SKM-1 (cell line): Measurements from ENCODE around the gene NSUN6.
"Not testable (repeated sequence)": the region's sequence is repeated elsewhere in the genome, so short reads cannot be mapped to it uniquely, and the experiment has no call there.

ENCODE experiments used
- DNase-seq: peaks from one replicate; lab custom pipeline; 2025; ENCODE audit not compliant: unreplicated experiment; lab: John Stamatoyannopoulos, UW

Gene NSUN6

GRCh38 chr10:18610517-18610916 lies 40.9 kb downstream of the NSUN6 start:
- DNase-seq, result no peak

- DNase-seq, result no peak
Measured at GRCh38 chr10:18608596-18608995, 42.8 kb downstream of the NSUN6 start.

- no peak for DNase-seq
Measured at GRCh38 chr10:18607503-18608378, 43.6 kb downstream of the NSUN6 start.

GRCh38 chr10:18606051-18606695 lies 45.2 kb downstream of the NSUN6 start:
- no peak for DNase-seq

GRCh38 chr10:18601321-18601720 lies 50.1 kb downstream of the NSUN6 start:
- DNase-seq, result no peak

DNA sequence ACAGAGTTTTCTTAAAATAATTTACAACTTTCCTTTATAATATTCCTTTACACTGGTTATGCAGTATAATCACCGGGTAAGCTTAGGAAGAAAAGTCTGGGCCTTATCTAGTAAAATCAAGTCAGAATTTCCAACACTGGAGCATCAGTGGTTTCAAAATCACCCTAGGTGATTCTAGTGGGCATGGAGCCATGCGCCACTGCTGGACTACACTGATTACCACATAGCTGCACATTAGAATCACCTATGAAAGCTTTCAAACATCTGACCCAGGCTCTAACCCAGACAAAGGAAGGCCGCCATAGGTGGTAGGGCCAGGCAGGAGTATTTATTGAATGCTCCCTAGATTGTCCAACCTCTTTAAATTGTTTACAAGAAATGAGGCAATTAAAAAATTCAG lies 52.0 kb downstream of the NSUN6 start:
- no peak for DNase-seq

GRCh38 chr10:18594574-18595156 lies 56.7 kb downstream of the NSUN6 start:
- no peak for DNase-seq

GRCh38 chr10:18591141-18591540 lies 60.2 kb downstream of the NSUN6 start:
- DNase-seq, result not testable (repeated sequence)

GRCh38 chr10:18586637-18587036 lies 64.8 kb downstream of the NSUN6 start:
- DNase-seq, result not testable (repeated sequence)

DNA sequence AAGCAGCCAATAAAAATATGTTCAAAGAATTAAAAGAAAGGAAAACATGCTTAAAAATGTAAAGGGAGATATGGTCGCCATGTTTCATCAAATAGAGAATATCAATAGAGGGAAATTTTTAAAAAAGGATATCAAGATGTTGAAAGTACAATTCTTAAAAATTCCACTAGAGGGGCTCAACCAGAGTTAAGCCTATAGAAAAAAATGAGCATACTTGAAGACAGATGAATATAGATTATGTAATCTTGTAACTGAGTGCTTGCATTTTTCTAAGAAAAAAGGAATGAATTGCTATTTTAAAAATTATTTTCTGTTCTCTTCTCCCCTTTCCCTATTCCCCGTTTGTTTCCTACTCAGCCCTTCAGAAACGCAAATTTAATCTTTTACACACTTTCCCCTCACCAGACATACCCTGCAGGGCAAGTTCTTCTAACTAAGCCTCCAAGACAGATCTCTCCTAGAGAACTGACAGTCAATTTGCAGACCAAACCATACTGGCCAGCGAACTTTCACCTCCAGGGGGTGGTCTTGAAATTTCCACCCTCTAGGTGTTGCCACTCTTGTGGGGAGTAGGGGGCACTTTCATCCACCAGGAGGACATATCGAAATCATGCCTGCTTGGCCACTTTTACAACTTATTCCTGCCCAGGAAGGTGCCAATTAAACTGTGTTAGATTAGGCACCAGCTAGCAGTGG lies 67.7 kb downstream of the NSUN6 start:
- no peak for DNase-seq

GRCh38 chr10:18582803-18583202 lies 68.6 kb downstream of the NSUN6 start:
- DNase-seq, result no peak

- DNase-seq, result no peak
Measured at GRCh38 chr10:18577823-18578685, 73.3 kb downstream of the NSUN6 start.

- DNase-seq, result no peak
Measured at GRCh38 chr10:18576586-18576985, 74.8 kb downstream of the NSUN6 start.

- no peak for DNase-seq
Measured at GRCh38 chr10:18572959-18573561, 78.3 kb downstream of the NSUN6 start.

- DNase-seq, result no peak
Measured at GRCh38 chr10:18571780-18572179, 79.6 kb downstream of the NSUN6 start.

DNA sequence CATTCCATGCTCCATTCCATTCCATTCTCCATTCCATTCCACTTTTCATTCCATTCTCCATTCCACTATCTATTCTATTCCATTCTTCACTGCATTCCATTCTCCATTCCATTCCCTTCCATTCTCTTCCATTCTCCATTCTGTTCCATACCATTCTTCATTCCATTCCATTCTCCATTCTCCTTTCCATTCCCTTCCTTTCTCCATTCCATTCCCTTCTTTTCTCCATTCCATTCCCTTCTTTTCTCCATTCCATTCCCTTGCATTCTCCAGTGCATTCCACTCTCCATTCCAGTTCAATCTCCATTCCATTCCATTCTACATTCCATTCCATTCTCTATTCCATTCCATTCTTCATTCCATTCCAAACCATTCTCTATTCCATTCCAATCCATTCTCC lies 80.3 kb downstream of the NSUN6 start:
- DNase-seq, result no peak

- DNase-seq, result not testable (repeated sequence)
Measured at GRCh38 chr10:18570386-18570785, 81.0 kb downstream of the NSUN6 start.

GRCh38 chr10:18567343-18567856 lies 84.0 kb downstream of the NSUN6 start:
- no peak for DNase-seq

DNA sequence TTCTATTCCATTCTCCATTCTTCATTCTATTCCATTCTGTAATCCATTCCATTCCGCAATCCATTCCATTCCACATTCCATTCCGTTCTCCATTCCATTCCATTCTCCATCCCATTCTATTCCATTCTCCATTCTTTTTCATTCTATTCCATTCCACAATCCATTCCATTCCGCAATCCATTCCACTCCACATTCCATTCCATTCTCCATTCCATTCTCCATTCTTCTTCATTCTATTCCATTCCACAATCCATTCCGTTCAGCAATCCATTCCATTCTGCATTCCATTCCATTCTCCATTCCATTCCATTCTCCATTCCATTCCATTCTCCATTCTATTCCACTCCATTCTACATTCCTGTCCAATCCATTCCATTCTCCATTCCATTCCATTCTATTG lies 85.2 kb downstream of the NSUN6 start:
- no peak for DNase-seq

DNA sequence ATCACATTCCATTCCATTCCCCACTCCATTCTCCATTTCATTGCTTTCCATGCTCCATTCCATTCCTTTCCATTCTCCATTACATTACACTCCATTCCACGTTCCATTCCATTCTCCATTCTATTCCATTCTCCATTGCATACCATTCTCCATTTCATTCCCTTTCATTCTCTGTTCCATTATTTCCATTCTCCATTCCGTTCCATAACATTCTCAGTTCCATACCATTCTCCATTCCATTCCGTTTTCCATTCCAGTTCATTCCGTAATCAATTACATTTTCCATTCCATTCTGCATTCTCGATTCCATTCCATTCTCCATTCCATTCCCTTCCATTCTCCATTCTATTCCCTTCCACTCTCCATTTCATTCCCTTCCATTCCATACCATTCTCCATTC lies 86.4 kb downstream of the NSUN6 start:
- no peak for DNase-seq
